GM21381 (cell line): ENCODE data around the gene SLC4A3.
"Not testable (repeated sequence)": the region's sequence is repeated elsewhere in the genome, so short reads cannot be mapped to it uniquely, and the experiment has no call there.

ENCODE experiments used
- ATAC-seq: cut with Tn5 transposase; IDR thresholded peaks from one replicate; pipeline ENCODE4 v1.9.1; 2021; ENCODE audit warnings: mild to moderate bottlenecking, moderate library complexity; ENCODE audit not compliant: unreplicated experiment

SLC4A3 gene

DNA sequence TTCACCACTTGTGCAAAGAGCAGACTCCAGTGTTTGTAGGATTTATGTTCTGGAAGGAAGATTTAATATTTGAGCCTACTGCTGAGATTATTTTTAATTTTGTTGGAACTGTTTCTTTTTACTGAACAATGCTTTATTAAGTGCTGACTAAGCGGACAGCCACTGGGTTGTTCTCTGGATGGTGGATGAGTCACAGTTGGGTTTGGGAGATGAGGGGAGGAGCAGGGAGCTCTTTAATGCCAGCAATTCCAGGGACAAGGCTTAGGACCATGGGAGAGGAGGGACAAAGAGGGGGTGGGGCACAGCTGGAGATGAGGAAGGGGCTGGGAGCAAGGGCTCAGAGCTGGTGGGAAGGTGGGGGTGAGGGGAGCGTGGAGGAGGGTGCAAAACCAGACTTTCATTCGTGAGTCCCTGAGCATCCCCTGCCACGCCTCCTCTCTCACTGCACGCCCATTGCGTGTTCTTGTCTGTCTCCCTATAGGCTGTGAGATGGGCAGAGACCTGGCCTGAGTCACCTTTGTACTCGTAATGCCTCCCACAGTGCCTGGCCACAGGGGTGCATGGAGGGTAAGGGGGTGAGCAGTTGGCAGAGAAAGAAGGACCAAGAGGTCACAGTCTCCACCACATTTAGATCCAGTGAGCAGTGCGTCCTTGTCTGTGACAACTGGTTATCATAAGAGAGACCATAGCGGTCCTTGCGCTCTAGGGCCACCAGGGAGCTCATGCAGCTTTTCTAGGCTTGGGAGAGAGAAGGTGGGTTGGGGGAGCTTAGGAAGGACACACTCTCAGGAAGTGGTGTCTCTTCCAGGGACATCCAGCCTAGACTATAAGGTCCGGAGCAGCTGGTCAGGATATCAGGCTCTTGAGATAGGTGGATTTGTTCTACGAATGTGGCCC is 18.4 kb downstream of the SLC4A3 start:
- ATAC-seq = no peak

DNA sequence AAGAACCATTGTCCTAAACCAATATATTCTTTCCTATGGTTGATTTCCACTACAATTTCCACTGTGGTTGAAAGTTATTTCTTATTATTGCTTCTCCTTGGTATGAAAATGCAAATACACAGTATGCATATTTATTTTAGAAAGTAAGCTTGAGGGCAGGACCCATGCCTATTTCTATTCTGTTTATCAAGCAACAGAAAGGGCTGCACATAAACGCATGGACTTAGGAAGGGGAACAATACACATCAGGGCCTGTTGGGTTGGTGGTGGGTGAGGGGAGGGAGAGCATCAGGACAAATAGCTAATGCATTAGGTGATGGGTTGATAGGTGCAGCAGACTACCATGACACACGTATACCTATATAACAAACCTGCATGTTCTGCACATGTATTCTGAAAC is 20.7 kb downstream of the SLC4A3 start:
- ATAC-seq = no peak

DNA sequence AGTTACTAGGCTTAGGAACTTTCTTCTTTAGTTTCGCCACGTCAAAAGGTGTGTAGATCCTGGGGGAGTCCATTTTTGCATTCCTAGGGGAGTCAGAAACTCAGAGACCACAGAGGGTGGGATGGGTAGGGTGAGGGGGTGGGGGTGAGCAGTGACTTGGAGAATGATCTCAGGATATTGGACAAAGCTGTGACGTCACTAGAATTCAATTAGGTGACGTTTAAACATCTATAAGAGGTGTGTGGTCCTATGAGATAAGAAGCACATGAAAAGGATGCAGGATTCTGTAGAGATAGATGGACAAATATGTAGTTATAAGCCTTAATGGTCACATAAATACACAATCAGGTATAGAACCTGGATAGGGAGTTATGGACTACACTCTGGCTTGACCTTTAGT is 21.5 kb downstream of the SLC4A3 start:
- ATAC-seq = no peak

DNA sequence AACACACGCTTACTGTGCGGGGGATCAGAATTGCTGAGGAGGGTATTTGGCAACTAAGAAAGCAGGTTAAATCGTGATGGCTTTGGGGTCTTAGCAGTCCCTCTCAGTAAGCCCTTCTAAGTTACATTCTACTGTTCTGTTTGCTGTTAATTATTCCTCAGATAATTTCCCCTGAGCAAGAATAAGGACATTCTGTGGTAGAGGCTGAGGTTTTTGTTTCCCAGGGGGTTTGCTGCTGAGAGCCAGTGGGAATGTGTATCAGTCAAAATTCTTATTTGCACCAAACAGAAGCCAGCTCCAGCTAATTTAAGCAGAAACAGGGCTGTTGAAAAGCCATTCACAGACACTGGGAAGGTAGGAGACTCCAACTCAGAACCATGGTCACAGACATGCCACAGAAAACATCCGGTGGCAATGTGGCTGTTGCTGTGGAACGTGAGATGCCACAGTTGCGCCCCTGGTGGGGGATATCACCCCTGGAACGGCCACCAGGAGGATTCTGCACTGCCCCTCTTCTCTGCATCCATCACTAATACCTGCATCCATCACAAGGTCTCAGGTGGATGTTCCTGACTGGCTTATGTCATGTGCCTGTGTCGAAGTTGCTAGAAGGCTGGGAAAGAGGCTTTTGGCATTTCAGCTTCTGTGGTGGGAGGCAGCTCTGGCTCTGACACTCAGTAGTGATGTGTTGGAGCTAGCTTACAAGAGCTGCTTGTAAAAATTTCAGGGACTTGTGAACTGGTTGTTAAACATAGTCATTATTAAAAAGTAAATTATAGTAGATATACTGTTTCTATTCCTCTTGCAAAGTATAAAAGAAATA is 23.2 kb downstream of the SLC4A3 start:
- no peak for ATAC-seq

DNA sequence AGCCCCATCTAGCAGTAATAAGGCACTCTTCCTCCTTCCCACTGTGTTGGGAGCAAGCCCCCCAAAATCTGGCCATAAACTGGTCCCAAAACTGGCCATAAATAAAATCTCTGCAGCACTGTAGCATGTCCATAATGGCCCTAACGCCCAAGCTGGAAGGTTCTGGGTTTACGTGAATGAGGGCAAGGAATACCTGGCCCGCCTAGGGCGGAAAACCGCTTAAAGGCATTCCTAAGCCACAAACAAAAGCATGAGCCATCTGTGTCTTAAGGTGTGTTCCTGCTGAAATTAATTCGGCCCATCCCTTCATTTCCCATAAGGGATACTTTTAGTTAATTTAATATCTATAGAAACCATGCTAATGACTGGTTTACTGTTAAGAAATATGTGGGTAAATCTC is 24.2 kb downstream of the SLC4A3 start:
- ATAC-seq = not testable (repeated sequence)

- ATAC-seq = no peak
Observed at GRCh38 chr2:219656526-219656925, 29.1 kb downstream of the SLC4A3 start.

DNA sequence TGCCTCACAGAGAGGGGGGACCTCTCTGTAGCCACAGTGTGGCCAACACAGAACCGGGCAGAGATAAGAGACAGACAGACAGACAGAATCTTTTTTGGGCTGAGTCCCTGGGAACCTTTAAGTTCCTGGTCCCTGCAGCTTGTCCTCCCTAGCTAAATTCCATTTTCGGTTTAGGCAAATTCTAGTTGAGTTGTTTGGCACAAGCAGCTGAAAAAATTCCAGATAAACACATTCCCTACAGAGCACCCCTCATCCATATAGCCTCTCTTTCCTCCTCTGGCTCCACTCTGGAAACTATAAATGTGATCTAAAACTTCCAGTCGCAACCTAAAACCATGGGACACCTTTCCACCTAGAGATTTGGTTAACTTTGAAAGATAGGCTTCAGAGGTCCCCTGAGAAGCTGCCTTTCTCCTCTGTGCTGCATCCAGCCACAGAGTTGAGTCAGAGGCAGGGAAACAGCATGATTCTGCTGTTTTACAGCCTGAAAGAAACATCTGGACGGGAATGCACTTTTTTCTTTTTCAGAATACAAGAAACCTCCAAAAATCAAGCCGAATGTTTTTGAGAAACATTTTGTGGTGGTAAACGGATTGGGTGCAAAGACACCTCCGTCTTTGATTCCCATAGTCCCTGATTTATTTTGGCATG is 30.9 kb downstream of the SLC4A3 start:
- ATAC-seq = no peak

DNA sequence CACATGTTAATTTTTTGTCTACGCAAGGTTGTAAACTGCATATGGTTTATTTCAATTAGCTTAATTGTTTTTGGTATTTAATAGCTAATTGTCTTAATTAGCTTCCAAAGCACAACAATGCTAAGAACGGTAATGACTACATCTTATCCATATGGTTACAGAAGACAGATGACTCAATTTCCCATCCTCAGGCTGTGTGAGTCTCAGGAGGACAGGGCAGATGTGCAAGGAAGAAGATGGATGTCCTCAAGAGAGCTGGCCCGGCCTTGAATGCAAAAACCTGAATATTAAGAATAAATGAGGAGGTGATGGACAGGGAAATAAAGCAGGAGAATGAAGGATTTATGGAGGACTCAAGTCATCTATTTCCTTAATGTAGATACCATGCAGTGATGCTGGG is 31.4 kb downstream of the SLC4A3 start:
- ATAC-seq = no peak

DNA sequence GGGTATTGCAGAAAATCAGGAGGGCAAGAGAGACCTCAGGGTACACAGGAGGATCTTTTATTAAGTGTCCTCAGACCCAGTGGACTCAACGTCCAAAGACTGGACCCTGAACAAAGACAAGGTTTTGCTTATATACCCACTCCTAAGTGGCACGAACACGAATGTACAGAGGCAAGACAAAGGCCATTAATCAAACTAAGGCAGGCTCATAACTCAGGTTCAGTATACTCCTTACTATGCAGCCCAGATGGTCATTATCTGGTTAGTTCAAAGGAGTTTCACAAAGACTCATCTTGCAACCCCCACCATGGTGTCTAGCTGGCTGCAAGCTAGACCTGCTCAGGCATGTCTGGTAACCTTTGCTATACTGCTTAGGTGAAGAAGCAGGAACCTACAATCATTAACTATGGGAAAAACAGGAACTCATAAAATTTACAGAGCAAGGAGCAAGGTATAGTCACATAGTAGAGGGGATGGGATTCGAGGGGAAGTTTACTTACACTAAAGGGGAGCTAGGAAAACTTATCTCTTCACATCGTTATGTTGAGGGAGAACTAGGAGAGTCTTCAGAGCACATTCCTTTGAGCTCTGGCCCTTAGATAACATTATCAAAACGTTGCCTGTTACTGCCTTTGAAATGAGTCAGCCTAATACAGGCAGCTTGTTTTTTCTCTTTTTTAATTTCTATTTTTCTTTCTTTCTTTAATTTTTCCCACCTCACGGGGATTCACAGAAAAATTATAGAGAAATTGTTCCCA is 33.9 kb downstream of the SLC4A3 start:
- ATAC-seq = peak; percentile 92

- peak; percentile 32 for ATAC-seq
Observed at GRCh38 chr2:219661955-219662395, 34.5 kb downstream of the SLC4A3 start.

DNA sequence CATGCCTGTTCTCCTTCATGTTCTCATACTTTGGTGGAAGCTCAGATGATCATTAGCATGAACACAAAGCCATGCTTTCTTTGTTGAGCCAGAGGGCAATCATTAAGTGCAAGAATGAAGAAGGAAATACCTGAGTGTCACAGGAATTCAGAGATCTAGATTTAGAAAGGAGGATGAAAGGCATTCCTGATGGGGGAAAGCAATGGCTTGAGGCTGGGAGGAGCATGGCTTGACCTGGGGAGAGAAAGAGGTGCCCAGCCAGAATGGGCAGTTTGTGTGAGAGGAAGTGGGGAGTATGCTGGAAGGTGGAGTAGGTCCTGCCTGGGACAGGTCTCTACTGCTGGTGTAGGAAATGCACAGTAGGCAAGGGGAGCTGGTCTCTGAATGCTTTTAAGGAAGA is 35.1 kb downstream of the SLC4A3 start:
- no peak for ATAC-seq

GRCh38 chr2:219663116-219663762 is 35.8 kb downstream of the SLC4A3 start:
- ATAC-seq = no peak

GRCh38 chr2:219664041-219664440 is 36.6 kb downstream of the SLC4A3 start:
- ATAC-seq = no peak

- no peak for ATAC-seq
Observed at GRCh38 chr2:219664944-219665343, 37.5 kb downstream of the SLC4A3 start.

- ATAC-seq = no peak
Observed at GRCh38 chr2:219665926-219666325, 38.5 kb downstream of the SLC4A3 start.

- ATAC-seq = no peak
Observed at GRCh38 chr2:219668316-219668715, 40.9 kb downstream of the SLC4A3 start.

DNA sequence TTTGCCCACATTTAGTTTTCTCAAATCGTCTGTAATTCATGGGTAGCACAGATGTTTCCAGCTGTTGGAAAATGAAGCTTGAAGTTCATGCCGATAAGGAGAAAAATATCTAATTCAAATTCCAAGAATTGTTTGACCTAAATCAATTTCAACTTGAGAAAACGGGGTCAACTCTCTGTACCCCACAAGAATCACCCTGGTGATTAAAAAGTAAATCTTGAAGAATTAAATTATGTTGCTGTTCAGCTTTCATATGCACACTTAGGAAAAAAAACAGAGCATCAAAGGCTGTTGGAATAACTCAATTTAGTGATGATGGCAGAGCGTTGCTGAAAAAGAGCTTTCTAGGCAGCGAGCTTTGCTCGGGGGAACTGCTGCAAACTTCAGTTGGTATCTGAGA is 43.0 kb downstream of the SLC4A3 start:
- ATAC-seq = no peak

DNA sequence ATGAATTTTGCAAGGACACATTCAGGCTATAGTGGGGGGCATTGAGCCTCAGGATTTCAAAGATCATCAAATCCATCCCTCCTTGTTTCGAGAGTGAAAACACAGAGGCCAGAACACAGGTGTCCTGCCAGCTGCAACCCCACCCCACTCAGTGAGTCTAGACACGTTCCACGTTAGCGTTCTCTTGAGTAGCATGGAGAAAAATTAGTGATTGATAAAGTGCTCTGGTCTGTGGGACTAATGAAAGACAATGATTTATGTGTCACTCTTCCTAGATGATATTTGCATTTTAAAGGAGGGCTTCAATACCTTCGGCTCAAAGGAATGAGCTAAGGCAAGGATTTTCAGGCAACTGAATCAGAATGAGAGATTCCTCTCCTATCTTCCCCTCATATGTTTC is 43.8 kb downstream of the SLC4A3 start:
- ATAC-seq = no peak

GRCh38 chr2:219672406-219672805 is 45.0 kb downstream of the SLC4A3 start:
- no peak for ATAC-seq

GRCh38 chr2:219675221-219675620 is 47.8 kb downstream of the SLC4A3 start:
- no peak for ATAC-seq
